Parathyroid adenoma (tissue), 2 donors: ENCODE data around the gene CFAP54.
"Not testable (repeated sequence)": the region's sequence is repeated elsewhere in the genome, so short reads cannot be mapped to it uniquely, and the experiment has no call there.

Source experiments
- H2AFZ ChIP-seq: fragments of 300-600 bp; sonication (generic); one replicate; pipeline ENCODE4 v1.7.0; 2017; ENCODE audit warnings: antibody characterized with exemption, mild to moderate bottlenecking
- H3K27ac ChIP-seq: fragments of 300-600 bp; sonication (generic); one replicate; pipeline ENCODE4 v1.7.0; 2017
- H3K27me3 ChIP-seq: fragments of 300-600 bp; sonication (generic); one replicate; pipeline ENCODE4 v1.7.0; 2017; ENCODE audit warnings: low read length; ENCODE audit not compliant: control insufficient read depth, insufficient read depth
- H3K36me3 ChIP-seq: fragments of 300-600 bp; sonication (generic); one replicate; pipeline ENCODE4 v1.7.0; 2017; ENCODE audit warnings: low read length; ENCODE audit not compliant: control insufficient read depth, insufficient read depth
- H3K4me1 ChIP-seq: fragments of 300-600 bp; sonication (generic); one replicate; pipeline ENCODE4 v1.7.0; 2017; ENCODE audit warnings: control low read depth
- H3K4me2 ChIP-seq: fragments of 300-600 bp; sonication (generic); one replicate; pipeline ENCODE4 v1.7.0; 2017; ENCODE audit warnings: low read length
- H3K4me3 ChIP-seq: fragments of 300-600 bp; sonication (generic); one replicate; pipeline ENCODE4 v1.7.0; 2017; ENCODE audit warnings: low read depth, low read length
- H3K79me2 ChIP-seq: fragments of 300-600 bp; sonication (generic); one replicate; pipeline ENCODE4 v1.7.0; 2017; ENCODE audit warnings: control low read depth
- H3K9ac ChIP-seq: fragments of 300-600 bp; sonication (generic); one replicate; pipeline ENCODE4 v1.7.0; 2017; ENCODE audit warnings: mild to moderate bottlenecking
- H3K9me3 ChIP-seq: fragments of 300-600 bp; sonication (generic); one replicate; pipeline ENCODE4 v1.7.0; 2017; ENCODE audit warnings: low read length; ENCODE audit not compliant: control insufficient read depth
- TF ChIP-seq, protein P1 (sequence below): fragments of 300-600 bp; sonication (generic); IDR thresholded peaks from one replicate; pipeline ENCODE4 v1.7.0; 2017; ENCODE audit warnings: antibody characterized with exemption, mild to moderate bottlenecking
- donor health status: primary hyperparathyroidism.

The CFAP54 gene

DNA sequence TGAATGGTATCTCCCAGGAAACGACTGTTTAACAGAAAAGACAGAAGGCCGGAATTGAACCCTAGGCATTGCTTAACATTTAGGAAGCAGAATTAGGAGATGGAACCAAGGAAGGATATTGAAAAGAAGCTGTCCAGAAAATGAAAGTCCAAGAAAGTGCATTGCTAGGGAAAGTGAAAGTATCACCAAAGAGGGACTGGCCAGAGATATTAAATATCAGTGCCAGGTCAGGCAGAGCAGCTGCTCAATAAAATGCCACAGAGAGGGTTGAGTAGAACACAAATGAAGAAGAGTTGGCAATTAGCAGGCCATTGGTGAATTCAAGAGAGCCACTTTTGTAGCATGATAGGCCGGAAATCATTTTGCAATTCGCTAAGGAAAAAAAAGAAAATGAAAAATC lies 101.6 kb downstream of the CFAP54 start:
- TF ChIP-seq, protein P1, sequence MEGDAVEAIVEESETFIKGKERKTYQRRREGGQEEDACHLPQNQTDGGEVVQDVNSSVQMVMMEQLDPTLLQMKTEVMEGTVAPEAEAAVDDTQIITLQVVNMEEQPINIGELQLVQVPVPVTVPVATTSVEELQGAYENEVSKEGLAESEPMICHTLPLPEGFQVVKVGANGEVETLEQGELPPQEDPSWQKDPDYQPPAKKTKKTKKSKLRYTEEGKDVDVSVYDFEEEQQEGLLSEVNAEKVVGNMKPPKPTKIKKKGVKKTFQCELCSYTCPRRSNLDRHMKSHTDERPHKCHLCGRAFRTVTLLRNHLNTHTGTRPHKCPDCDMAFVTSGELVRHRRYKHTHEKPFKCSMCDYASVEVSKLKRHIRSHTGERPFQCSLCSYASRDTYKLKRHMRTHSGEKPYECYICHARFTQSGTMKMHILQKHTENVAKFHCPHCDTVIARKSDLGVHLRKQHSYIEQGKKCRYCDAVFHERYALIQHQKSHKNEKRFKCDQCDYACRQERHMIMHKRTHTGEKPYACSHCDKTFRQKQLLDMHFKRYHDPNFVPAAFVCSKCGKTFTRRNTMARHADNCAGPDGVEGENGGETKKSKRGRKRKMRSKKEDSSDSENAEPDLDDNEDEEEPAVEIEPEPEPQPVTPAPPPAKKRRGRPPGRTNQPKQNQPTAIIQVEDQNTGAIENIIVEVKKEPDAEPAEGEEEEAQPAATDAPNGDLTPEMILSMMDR, result no peak
- Histone ChIP-seq H3K9me3 (no peaks in the 10 kb centered on the region), H3K4me1 (no peaks in the 10 kb centered on the region), H3K79me2 (no peaks in the 10 kb centered on the region), H3K36me3 (no peaks in the 10 kb centered on the region), H3K4me2 (no peak overlapping the region), H3K9ac (no peak overlapping the region), H3K27me3 (no peaks in the 10 kb centered on the region), H3K4me3 (no peak overlapping the region), H3K27ac (no peak overlapping the region), H2AFZ (no peak overlapping the region)

DNA sequence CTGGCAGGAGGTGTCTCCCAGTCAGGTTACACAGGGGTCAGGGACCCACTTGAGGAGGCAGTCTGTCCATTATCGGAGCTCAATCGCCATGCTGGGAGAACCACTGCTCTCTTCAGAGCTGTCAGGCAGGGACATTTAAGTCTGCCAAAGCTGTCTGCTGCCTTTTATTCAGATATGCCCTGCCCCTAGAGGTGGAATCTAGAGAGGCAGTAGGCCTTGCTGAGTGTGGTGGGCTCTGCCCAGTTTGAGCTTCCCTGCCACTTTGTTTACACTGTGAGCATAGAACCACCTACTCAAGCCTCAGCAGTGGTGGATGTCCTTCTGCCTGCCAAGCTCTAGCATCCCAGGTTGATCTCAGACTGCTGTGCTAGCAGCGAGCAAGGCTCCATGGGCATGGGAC lies 115.0 kb downstream of the CFAP54 start:
- H3K36me3 ChIP-seq, H3K27ac ChIP-seq, H3K4me3 ChIP-seq, H2AFZ ChIP-seq, H3K79me2 ChIP-seq, H3K9ac ChIP-seq, H3K4me1 ChIP-seq, H3K27me3 ChIP-seq, H3K4me2 ChIP-seq, H3K9me3 ChIP-seq: not testable (repeated sequence)

DNA sequence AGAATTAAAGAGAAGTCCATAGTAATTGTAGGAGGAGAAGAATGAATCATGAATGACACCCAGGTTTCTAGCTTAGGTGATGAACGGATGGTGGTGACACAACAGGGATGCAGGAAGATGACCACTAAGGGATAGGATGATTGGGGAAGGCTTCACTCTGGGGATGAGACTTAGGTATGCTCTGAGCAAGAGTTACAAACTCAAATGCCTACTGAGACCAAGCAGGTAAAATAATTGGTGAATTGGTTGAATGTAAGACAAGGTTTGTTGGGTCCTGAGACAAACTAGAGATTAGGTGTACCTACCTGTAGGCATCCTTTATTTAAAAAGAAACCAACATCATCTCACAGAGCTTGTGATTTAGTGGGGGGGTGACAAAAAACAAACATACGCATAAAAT lies 116.3 kb downstream of the CFAP54 start:
- Histone ChIP-seq H3K9me3 (no peaks in the 10 kb centered on the region), H3K4me1 (no peaks in the 10 kb centered on the region), H3K27ac (no peak overlapping the region), H3K27me3 (no peaks in the 10 kb centered on the region), H3K9ac (no peak overlapping the region), H2AFZ (no peak overlapping the region), H3K4me2 (no peak overlapping the region), H3K79me2 (no peaks in the 10 kb centered on the region), H3K4me3 (no peak overlapping the region), H3K36me3 (no peaks in the 10 kb centered on the region)
- TF ChIP-seq, protein P1, result no peak

DNA sequence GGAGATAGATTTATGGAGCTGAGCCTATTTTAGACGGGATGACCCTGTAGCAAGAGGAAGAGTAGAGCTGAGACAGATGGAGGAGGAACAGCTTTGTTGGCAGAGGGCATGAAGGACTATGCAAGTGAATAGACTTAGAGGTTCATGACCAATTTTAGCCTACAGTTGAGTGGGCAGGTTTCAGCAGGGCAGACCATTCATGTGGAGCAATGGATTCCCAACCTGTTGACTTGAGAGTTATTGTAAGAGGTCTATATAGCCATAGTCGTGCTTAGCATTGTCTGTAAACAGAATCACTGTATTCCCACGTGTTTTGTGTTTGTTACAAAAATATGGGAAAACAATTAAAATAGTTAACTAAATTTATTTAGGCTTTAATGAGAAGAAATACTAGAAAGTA lies 116.8 kb downstream of the CFAP54 start:
- Histone ChIP-seq H3K4me1 (no peaks in the 10 kb centered on the region), H3K4me3 (no peak overlapping the region), H3K27me3 (no peaks in the 10 kb centered on the region), H3K9ac (no peak overlapping the region), H2AFZ (no peak overlapping the region), H3K79me2 (no peaks in the 10 kb centered on the region), H3K9me3 (no peaks in the 10 kb centered on the region), H3K36me3 (no peaks in the 10 kb centered on the region), H3K27ac (no peak overlapping the region), H3K4me2 (no peak overlapping the region)
- TF ChIP-seq, protein P1, result no peak

DNA sequence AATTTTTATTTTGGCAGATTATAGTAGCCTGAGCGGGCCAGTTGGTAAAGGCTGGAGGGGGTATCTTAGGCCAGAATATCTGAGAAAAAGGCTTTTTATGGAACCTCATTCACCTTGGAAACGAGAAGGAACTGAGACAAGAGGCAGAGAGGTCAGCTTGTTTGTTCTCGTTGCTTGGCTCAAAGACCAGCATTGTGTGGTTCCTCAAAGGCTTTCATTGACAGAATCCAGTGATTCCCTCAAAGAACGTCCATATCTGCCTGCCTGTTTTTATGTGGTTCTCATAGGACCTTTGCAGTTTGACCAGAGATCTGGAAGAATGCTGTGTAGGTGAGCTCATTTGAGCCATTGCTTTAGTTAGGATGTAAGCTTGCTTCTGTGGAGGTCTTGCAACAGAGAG lies 117.3 kb downstream of the CFAP54 start:
- TF ChIP-seq, protein P1, result no peak
- no peak overlapping the region for H3K27ac ChIP-seq
- no peaks in the 10 kb centered on the region for H3K79me2 ChIP-seq
- H3K4me2 ChIP-seq, result no peak overlapping the region
- H3K9ac ChIP-seq, result no peak overlapping the region
- H3K4me3 ChIP-seq, result no peak overlapping the region
- no peaks in the 10 kb centered on the region for H3K36me3 ChIP-seq
- no peaks in the 10 kb centered on the region for H3K9me3 ChIP-seq
- no peaks in the 10 kb centered on the region for H3K27me3 ChIP-seq
- no peaks in the 10 kb centered on the region for H3K4me1 ChIP-seq
- H2AFZ ChIP-seq, result no peak overlapping the region
